ENCODE results near the gene SPG11.

- TF ChIP-seq CTCF (IDR thresholded peaks at IDR 0.05) = no peak
- TF ChIP-seq EP300 (IDR thresholded peaks at IDR 0.05) = no peak
- TF ChIP-seq POLR2A (IDR thresholded peaks at IDR 0.05) = no peak
Measured at GRCh38 chr15:44595246-44595645, 68.2 kb downstream of the SPG11 start.

Data from suprapubic skin (tissue), 3 donors.